Stimulated activated CD8-positive, alpha-beta memory T cell treated with anti-CD3 and anti-CD28 coated beads, Interleukin-12 subunit alpha, Interleukin-12 subunit beta, amount 100 ng/mL, for 1 hour (primary cell): ENCODE measurements around the gene GABRD.

ENCODE experiments used
- DNase-seq: peaks from one replicate; pipeline ENCODE4 v3.0.0-alpha.2; 2020; ENCODE audit warnings: low read depth

GABRD gene

DNA sequence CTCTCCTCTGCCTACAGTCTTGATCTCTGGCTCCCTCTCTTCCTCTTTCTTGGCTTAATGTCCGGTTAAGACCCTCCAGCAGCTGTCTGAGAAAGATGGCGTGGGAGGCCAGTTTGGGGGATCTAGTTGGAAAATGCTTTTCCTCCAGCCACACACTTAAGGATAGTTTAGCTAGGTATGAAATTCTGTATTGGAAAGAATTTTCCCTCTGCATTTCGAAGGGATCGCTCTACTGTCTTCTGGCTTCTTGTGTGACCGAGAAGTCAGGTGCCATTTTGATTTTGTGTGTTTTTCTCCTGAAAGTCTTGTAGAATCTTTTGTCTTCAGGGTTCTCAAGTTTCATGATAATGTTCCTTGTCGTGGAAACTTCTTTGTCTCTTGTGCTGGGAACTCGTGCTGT lies 59.0 kb downstream of the GABRD start:
- DNase-seq, result no peak

DNA sequence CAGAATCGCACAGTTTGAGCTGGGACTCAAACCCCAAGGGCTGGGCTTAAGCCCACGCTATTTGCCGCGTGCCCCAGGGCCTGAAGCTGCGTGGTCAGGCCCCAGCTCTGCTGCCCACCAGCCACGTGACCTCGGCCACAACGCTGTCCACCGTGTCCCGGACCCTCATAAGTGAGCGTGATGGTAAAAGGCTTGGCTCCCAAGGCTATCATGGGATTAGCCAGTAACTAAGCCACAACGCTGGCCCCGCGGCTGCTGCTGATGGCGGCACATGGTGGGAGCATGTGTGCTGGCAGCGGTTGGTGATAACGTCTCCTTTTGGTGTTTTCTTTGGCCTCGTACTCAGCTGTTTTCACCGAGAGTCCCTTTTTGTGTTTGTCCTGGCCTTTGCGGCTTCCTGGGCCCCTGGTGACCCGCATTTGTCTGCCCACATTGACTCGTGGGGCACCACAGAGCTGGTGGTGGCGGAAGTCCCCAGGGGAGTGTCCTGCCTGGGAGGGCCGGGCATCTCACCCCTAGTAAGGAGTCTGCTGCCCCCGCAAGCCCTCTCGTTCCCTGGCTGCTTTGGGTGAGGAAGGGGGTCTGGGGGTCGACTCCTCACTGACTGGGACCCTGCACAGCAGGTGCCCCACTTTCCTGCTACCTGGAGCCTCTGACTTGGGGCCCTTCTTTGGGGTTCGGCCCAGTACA lies 60.4 kb downstream of the GABRD start:
- no peak for DNase-seq

DNA sequence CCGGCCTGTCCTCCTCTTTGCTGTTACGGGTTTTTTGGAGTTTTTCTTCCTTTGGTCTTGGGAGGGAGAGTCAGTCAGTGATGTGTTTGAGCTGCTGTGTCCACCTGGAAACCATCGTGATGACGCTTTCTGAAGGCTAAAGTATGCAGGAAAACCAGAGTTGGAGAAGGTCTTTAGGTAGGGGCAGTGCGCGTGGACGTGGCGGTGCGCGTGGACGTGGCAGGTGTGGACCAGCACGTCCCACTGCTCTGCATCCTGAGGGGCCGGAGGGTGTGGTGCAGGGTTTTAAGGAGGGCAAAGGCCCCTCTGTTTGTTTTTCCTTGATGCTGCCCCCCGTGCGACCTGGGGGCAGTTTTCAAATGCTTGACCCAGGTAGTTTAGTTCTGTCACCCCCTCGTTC lies 61.0 kb downstream of the GABRD start:
- DNase-seq, result no peak
